ENCODE results near the gene ARHGAP26. TPM values are rescaled to one million over a fixed set of nuclear protein-coding genes. Genes with fewer than 3 reads are reported as not detected.

ARHGAP26 gene
- polyA plus RNA-seq, 4 donors = 7.6 to 31.7 (median 11.5) TPM

GRCh38 chr5:143059976-143060765, 290.0 kb downstream of the ARHGAP26 start:
- DNase-seq (no peak), FAIRE-seq (no peak)
- Histone ChIP-seq H3K4me3 (ENCODE audit: low read depth in 1 of 3, low read length in 3 of 3) (no peak overlapping the region), H3K4me1 (ENCODE audit: control insufficient read depth in 3 of 3, insufficient read depth in 2 of 3, low read depth in 1 of 3, low read length in 2 of 3) (peaks cover 0 to 8% (median 0%) of the 10 kb centered on the region in 3 donors), H3K9me3 (ENCODE audit: control insufficient read depth in 2 of 2, insufficient read depth in 1 of 2, low read depth in 1 of 2, low read length in 1 of 2) (no peaks in the 10 kb centered on the region), H3K27ac (ENCODE audit: low read depth in 1 of 3, low read length in 2 of 3) (no peak overlapping the region), H3K27me3 (ENCODE audit: control insufficient read depth in 3 of 3, insufficient read depth in 3 of 3, low read length in 3 of 3) (no peaks in the 10 kb centered on the region), H3K36me3 (ENCODE audit: control insufficient read depth in 3 of 3, insufficient read depth in 2 of 3, low read depth in 1 of 3, low read length in 3 of 3) (peaks cover 4 to 17% (median 13%) of the 10 kb centered on the region in 3 donors)
- WGBS, 3 donors = 77 to 92% (median 90%) methylated on average over 3 of the region's 3 CpGs

- Histone ChIP-seq H3K4me1 (ENCODE audit: control insufficient read depth in 3 of 3, insufficient read depth in 2 of 3, low read depth in 1 of 3, low read length in 2 of 3) (peaks cover 0 to 8% (median 0%) of the 10 kb centered on the region in 3 donors), H3K27me3 (ENCODE audit: control insufficient read depth in 3 of 3, insufficient read depth in 3 of 3, low read length in 3 of 3) (no peaks in the 10 kb centered on the region), H3K9me3 (ENCODE audit: control insufficient read depth in 2 of 2, insufficient read depth in 1 of 2, low read depth in 1 of 2, low read length in 1 of 2) (no peaks in the 10 kb centered on the region), H3K36me3 (ENCODE audit: control insufficient read depth in 3 of 3, insufficient read depth in 2 of 3, low read depth in 1 of 3, low read length in 3 of 3) (peaks cover 4 to 20% (median 18%) of the 10 kb centered on the region in 3 donors), H3K27ac (ENCODE audit: low read depth in 1 of 3, low read length in 2 of 3) (no peak overlapping the region), H3K4me3 (ENCODE audit: low read depth in 1 of 3, low read length in 3 of 3) (no peak overlapping the region)
- no peak for DNase-seq
- FAIRE-seq = no peak
- WGBS, 3 donors = 71 to 83% (median 83%) methylated on average over 5 of the region's 5 CpGs
Measured at GRCh38 chr5:143061161-143061945, 291.2 kb downstream of the ARHGAP26 start.

GRCh38 chr5:143062379-143062778, 292.2 kb downstream of the ARHGAP26 start:
- Histone ChIP-seq H3K27me3 (ENCODE audit: control insufficient read depth in 3 of 3, insufficient read depth in 3 of 3, low read length in 3 of 3) (no peaks in the 10 kb centered on the region), H3K4me3 (ENCODE audit: low read depth in 1 of 3, low read length in 3 of 3) (no peak overlapping the region), H3K9me3 (ENCODE audit: control insufficient read depth in 2 of 2, insufficient read depth in 1 of 2, low read depth in 1 of 2, low read length in 1 of 2) (no peaks in the 10 kb centered on the region), H3K36me3 (ENCODE audit: control insufficient read depth in 3 of 3, insufficient read depth in 2 of 3, low read depth in 1 of 3, low read length in 3 of 3) (peaks cover 4 to 18% (median 18%) of the 10 kb centered on the region in 3 donors), H3K4me1 (ENCODE audit: control insufficient read depth in 3 of 3, insufficient read depth in 2 of 3, low read depth in 1 of 3, low read length in 2 of 3) (peaks cover 0 to 8% (median 0%) of the 10 kb centered on the region in 3 donors), H3K27ac (ENCODE audit: low read depth in 1 of 3, low read length in 2 of 3) (no peak overlapping the region)
- FAIRE-seq (no peak), DNase-seq (no peak)

GRCh38 chr5:143063175-143063970, 293.2 kb downstream of the ARHGAP26 start:
- DNase-seq = no peak
- H3K27ac ChIP-seq (ENCODE audit: low read depth in 1 of 3, low read length in 2 of 3) = peak overlapping the region in 1 of 3 donors; percentile 67
- 71 to 89% (median 86%) methylated on average over 7 of the region's 7 CpGs for WGBS, 3 donors
- peaks cover 0 to 8% (median 0%) of the 10 kb centered on the region in 3 donors for H3K4me1 ChIP-seq (ENCODE audit: control insufficient read depth in 3 of 3, insufficient read depth in 2 of 3, low read depth in 1 of 3, low read length in 2 of 3)
- no peaks in the 10 kb centered on the region for H3K27me3 ChIP-seq (ENCODE audit: control insufficient read depth in 3 of 3, insufficient read depth in 3 of 3, low read length in 3 of 3)
- no peaks in the 10 kb centered on the region for H3K9me3 ChIP-seq (ENCODE audit: control insufficient read depth in 2 of 2, insufficient read depth in 1 of 2, low read depth in 1 of 2, low read length in 1 of 2)
- H3K4me3 ChIP-seq (ENCODE audit: low read depth in 1 of 3, low read length in 3 of 3) = no peak overlapping the region
- FAIRE-seq = no peak
- peaks cover 2 to 13% (median 13%) of the 10 kb centered on the region in 3 donors for H3K36me3 ChIP-seq (ENCODE audit: control insufficient read depth in 3 of 3, insufficient read depth in 2 of 3, low read depth in 1 of 3, low read length in 3 of 3)

GRCh38 chr5:143064218-143064641, 294.1 kb downstream of the ARHGAP26 start:
- WGBS, 3 donors = 55 to 87% (median 82%) methylated on average over 5 of the region's 5 CpGs
- Histone ChIP-seq H3K4me1 (ENCODE audit: control insufficient read depth in 3 of 3, insufficient read depth in 2 of 3, low read depth in 1 of 3, low read length in 2 of 3) (peaks cover 0 to 8% (median 0%) of the 10 kb centered on the region in 3 donors), H3K4me3 (ENCODE audit: low read depth in 1 of 3, low read length in 3 of 3) (no peak overlapping the region), H3K27me3 (ENCODE audit: control insufficient read depth in 3 of 3, insufficient read depth in 3 of 3, low read length in 3 of 3) (no peaks in the 10 kb centered on the region), H3K9me3 (ENCODE audit: control insufficient read depth in 2 of 2, insufficient read depth in 1 of 2, low read depth in 1 of 2, low read length in 1 of 2) (no peaks in the 10 kb centered on the region), H3K36me3 (ENCODE audit: control insufficient read depth in 3 of 3, insufficient read depth in 2 of 3, low read depth in 1 of 3, low read length in 3 of 3) (peaks cover 3 to 14% (median 10%) of the 10 kb centered on the region in 3 donors), H3K27ac (ENCODE audit: low read depth in 1 of 3, low read length in 2 of 3) (peak overlapping the region in 2 of 3 donors; percentile 36 to 67)
- FAIRE-seq (no peak), DNase-seq (no peak)

GRCh38 chr5:143064676-143065075, 294.5 kb downstream of the ARHGAP26 start:
- Histone ChIP-seq H3K36me3 (ENCODE audit: control insufficient read depth in 3 of 3, insufficient read depth in 2 of 3, low read depth in 1 of 3, low read length in 3 of 3) (peaks cover 4 to 16% (median 10%) of the 10 kb centered on the region in 3 donors), H3K27ac (ENCODE audit: low read depth in 1 of 3, low read length in 2 of 3) (peak overlapping the region in 1 of 3 donors; percentile 36), H3K4me3 (ENCODE audit: low read depth in 1 of 3, low read length in 3 of 3) (no peak overlapping the region), H3K4me1 (ENCODE audit: control insufficient read depth in 3 of 3, insufficient read depth in 2 of 3, low read depth in 1 of 3, low read length in 2 of 3) (peaks cover 0 to 8% (median 0%) of the 10 kb centered on the region in 3 donors), H3K27me3 (ENCODE audit: control insufficient read depth in 3 of 3, insufficient read depth in 3 of 3, low read length in 3 of 3) (no peaks in the 10 kb centered on the region), H3K9me3 (ENCODE audit: control insufficient read depth in 2 of 2, insufficient read depth in 1 of 2, low read depth in 1 of 2, low read length in 1 of 2) (no peaks in the 10 kb centered on the region)
- DNase-seq (no peak), FAIRE-seq (no peak)
- WGBS, 3 donors = 51 to 93% (median 88%) methylated on average over 2 of the region's 2 CpGs

GRCh38 chr5:143065185-143065965, 295.2 kb downstream of the ARHGAP26 start:
- DNase-seq = no peak
- Histone ChIP-seq H3K9me3 (ENCODE audit: control insufficient read depth in 2 of 2, insufficient read depth in 1 of 2, low read depth in 1 of 2, low read length in 1 of 2) (no peaks in the 10 kb centered on the region), H3K27ac (ENCODE audit: low read depth in 1 of 3, low read length in 2 of 3) (peak overlapping the region in 1 of 3 donors; percentile 64), H3K4me1 (ENCODE audit: control insufficient read depth in 3 of 3, insufficient read depth in 2 of 3, low read depth in 1 of 3, low read length in 2 of 3) (peaks cover 0 to 8% (median 0%) of the 10 kb centered on the region in 3 donors), H3K27me3 (ENCODE audit: control insufficient read depth in 3 of 3, insufficient read depth in 3 of 3, low read length in 3 of 3) (no peaks in the 10 kb centered on the region), H3K36me3 (ENCODE audit: control insufficient read depth in 3 of 3, insufficient read depth in 2 of 3, low read depth in 1 of 3, low read length in 3 of 3) (peaks cover 4 to 19% (median 10%) of the 10 kb centered on the region in 3 donors), H3K4me3 (ENCODE audit: low read depth in 1 of 3, low read length in 3 of 3) (no peak overlapping the region)
- FAIRE-seq = no peak
- 77 to 89% (median 86%) methylated on average over 10 of the region's 10 CpGs for WGBS, 3 donors
